Activated CD8-positive, alpha-beta memory T cell treated with anti-CD3 and anti-CD28 coated beads, Interleukin-2, amount 50 U/mL, for 24 hours (primary cell): ENCODE results near the gene CFAP92.

ENCODE experiments used
- DNase-seq: peaks from one replicate; pipeline ENCODE4 v3.0.0-alpha.2; 2020; ENCODE audit errors: extremely low read depth

CFAP92 gene

GRCh38 chr3:129026728-129027543 is 33.1 kb upstream of the CFAP92 start:
- DNase-seq, result peak; percentile 74

DNA sequence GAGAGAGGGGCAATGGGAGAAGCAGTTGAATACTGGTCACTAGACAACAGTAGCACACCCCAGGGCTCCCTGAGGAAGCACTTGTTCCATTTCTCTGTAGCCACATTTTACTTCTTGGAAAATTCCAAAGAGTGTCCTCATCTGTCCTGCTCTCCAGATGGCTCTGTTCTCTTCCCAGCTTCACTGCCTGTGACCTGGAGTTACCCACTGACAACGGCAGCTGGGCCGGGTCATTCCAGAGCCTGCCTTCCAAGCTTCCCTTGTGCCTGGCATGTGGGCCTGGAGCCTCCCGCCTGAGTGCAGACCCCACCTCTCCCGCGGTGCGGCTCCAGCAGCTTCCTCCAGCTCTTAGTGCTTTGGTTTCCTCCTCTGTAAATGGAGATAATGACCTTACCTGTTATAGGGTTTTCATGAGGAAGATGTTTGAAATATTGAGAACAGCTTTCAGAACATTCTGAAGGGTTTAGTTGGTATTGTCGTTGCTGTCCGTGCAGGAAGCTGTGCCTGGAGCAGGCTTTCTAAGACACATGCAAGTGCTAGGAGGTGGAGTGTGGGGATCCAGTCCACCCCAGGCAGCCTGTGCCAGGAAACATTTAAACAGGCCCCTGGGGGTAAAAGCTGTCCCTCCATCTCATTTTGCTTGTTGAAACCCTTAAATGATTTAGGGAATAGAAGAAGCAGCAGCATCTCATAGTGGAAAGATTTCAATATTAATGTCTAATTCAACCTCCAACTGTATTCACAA is 32.0 kb upstream of the CFAP92 start:
- no peak for DNase-seq

- DNase-seq, result no peak
Observed at GRCh38 chr3:129025108-129025507, 31.2 kb upstream of the CFAP92 start.

- DNase-seq, result no peak
Observed at GRCh38 chr3:129023909-129024308, 30.0 kb upstream of the CFAP92 start.

DNA sequence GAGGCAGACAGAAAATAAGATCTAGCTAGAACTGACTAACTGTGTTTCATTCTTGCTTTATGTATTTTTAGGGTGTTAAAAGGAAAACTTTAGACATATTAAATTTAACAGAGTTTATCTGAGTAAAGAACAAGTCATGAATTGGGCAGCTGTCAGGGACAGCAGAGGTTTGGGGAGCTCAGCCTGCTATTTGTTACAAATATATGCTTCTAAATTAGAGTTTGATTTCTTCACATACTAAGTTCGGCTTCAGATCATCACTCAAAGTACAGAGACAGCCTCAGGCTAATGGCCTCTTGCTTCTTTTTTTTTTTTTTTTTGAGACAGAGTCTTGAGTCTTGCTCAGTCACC is 29.1 kb upstream of the CFAP92 start:
- no peak for DNase-seq

- no peak for DNase-seq
Observed at GRCh38 chr3:129022114-129023007, 28.5 kb upstream of the CFAP92 start.

DNA sequence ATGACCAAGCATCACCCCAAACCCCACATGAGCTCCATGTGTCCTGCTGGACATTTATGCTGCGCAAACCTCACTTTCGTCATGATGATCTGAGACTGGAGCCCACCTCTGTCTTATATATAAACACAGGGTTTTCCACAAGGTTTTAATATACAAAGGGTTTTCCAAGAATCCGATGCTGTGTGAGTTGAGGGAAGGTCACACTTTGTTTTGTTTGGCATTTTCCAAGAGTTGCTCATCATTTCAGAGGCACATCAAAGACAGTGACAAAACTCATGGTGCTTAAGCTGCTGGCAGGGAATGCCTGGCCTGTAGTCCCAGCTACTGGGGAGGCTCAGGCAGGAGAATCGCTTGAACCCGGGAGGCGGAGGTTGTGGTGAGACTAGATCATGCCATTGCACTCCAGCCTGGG is 27.3 kb upstream of the CFAP92 start:
- DNase-seq, result no peak

GRCh38 chr3:129020691-129021090 is 26.8 kb upstream of the CFAP92 start:
- DNase-seq, result no peak

DNA sequence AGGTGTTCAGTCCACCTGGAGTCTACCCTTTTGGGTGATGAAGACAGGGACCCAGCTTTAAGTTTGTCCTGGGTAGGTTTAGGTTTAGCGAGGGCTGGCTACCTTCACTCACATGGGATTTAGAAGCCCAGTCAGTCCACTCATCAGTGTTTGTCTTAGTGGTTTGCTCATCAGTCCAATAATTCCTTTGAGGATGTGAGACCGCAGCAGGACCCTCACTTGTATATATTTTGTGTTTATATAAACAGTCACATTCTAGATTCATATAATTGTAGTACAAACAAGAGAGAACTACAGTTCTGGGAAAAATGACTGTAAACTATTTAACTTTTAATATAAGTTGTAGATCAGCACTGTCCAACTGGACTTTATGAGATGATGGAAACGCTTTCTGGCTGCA is 25.4 kb upstream of the CFAP92 start:
- DNase-seq, result no peak

- DNase-seq, result no peak
Observed at GRCh38 chr3:129018751-129019150, 24.9 kb upstream of the CFAP92 start.

GRCh38 chr3:129018271-129018670 is 24.4 kb upstream of the CFAP92 start:
- DNase-seq, result no peak

GRCh38 chr3:129017484-129017899 is 23.6 kb upstream of the CFAP92 start:
- no peak for DNase-seq

DNA sequence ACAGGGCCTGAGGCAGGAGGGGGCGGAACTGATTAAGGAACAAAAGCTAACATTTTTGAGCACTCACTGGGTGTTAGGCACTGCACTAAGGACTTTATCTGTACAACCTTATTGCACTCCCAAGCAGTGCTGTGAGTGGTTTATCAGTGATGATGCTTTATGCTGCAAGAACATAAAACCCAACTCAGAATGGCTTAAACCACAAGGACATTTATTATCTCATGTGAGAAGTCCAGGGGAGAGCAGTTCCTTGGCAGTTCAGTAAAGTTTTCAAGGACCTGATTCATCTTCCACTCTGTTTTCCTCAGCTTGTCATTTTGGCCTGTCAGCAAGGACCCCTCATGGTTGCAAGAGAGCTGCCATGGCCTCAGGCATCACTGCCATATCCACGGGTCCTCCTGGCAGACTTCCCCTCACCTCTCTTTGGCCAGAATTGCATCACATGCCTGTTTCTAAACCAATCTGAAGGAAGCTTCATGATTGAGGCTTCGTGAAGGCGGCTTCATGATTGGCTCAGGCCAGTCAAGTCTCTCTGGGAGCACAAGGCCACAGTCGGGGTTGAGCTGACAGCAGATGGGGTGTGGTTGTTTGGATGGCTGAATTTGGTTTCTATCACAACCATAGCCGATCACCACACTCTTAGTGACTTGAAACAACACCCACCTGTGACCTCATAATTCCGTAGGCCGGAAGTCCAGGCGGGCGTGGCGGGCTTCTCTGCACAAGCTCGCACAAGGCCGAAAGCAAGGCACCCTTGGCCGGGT is 23.0 kb upstream of the CFAP92 start:
- DNase-seq, result no peak

- DNase-seq, result peak; percentile 14
Observed at GRCh38 chr3:129016356-129016719, 22.5 kb upstream of the CFAP92 start.

DNA sequence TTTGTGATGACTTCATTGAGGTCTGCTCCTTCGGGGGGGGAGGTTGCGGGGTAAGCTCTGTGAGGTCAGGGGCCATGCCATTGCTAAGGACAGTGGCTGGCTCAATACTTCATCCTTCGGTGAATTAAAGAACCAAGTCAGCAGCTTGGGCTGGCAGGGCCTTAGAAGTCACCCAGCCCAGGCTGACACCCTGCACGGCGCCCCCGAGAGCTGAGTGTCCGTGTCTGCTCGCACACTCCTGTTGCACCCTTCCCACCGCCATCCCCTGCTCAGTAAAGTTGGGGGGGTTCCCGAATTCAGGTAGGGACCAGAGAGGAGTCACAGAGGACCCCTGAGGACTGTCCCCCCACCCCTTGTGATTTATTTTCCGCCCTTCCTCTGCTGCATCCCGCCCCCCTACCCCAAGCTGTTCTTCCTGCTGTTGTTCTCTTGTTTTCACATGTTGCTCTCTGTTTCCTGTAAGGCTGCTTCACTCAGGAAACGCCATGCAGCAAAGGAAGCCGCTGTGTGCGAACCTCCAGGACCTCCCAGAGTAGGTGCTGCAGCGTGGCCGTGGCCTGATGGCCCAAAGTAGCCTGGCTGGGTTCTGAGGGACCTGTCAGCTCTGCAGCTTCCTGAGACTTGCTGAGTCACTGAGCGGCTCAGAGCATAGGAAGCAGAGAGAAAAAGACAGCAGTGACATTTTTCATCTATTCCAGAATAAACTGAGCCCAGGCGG is 21.7 kb upstream of the CFAP92 start:
- DNase-seq, result no peak

DNA sequence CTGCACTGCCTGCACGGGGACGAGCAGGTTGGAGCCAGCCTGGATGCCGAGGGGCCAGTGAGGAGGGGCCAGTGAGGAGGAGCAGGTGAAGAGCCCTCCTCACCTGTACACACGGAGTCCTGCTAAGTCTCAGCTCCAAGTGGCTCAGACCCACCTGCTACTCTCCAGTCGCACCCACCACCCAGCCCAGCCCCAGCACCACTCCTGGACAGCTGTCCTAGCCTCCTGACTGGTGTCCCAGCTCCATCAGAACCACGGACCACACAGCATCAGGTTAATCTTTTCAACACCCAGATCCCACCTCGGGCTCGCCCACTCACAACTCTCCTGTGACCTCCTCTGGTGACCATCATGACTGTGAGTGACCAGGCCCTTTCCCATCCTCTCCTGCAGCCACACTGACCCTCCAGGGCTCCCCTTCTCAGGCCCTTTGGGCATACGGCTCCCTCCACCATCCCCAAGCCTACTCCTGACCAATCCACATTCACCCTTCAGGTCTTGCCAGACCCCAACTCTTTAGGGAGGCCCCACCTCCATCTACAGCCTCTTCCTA is 21.0 kb upstream of the CFAP92 start:
- DNase-seq, result no peak

GRCh38 chr3:129014148-129014547 is 20.3 kb upstream of the CFAP92 start:
- no peak for DNase-seq

DNA sequence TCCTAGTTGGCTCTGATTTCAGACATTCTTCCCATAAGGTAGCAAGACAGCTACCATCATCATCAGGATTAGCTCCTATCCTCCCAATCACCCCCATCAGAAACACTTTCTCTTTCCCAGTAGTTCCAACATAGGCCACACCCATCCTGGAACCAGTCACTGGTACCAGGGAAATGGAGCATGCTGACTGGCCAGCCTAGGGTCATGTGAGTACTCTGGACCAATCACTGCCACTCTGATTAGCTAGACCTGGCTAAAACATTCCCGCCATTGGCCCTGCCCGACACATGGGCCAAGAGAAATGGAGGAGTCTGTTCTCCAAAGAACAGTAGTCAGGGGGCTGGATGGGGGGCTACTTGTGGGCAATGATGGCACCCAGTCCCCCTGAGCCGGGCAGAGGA is 19.6 kb upstream of the CFAP92 start:
- DNase-seq, result no peak

DNA sequence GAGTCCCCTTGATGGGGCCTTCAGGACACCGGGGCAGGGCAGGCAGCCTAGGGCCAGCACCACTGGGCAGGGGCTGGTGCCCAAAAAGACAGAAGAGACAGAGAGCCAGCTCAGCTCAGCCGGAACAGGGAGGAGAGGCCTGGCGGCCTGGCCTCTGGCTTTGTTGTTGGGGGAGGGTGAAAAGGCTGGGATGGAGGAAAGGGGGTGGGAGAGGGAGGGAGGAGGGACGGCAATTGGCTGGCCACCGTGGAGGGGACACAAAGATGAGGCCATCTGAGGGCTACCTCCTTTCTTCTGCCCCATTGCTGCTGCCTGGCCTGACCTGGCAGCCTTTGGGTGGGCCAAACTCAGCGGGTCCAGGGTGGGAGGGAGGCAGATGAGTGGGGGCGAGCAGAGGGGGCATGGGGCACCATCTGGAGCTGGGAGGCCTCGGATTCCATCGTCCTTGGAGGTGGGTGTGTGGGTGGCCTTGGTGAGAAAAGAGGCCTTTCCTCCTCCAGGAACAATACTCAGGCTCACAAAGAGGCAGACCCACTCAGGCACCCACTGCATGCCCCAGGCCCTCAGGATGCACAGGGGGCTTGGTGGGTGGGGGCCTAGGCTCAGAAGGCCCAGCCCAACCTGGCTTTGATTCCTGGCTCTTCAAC is 16.6 kb upstream of the CFAP92 start:
- no peak for DNase-seq

GRCh38 chr3:129009266-129009665 is 15.4 kb upstream of the CFAP92 start:
- no peak for DNase-seq
